ENCODE data around the gene SLC12A8.

The SLC12A8 gene

GRCh38 chr3:125039131-125040100, 173.1 kb downstream of the SLC12A8 start:
- H2AFZ ChIP-seq = no peak overlapping the region
- no peak overlapping the region for H3K4me3 ChIP-seq (ENCODE audit: low read depth, low read length)

GRCh38 chr3:125037498-125038150, 174.9 kb downstream of the SLC12A8 start:
- Histone ChIP-seq H3K27ac (no peak overlapping the region), H3K27me3 (ENCODE audit: control insufficient read depth, insufficient read depth, low read length) (no peaks in the 10 kb centered on the region), H3K4me3 (ENCODE audit: low read depth, low read length) (no peak overlapping the region), H3K79me2 (no peaks in the 10 kb centered on the region), H3K9me3 (ENCODE audit: control insufficient read depth, low read length) (no peaks in the 10 kb centered on the region), H3K36me3 (ENCODE audit: control insufficient read depth, insufficient read depth, low read length) (no peaks in the 10 kb centered on the region), H2AFZ (no peak overlapping the region), H3K9ac (no peak overlapping the region), H3K4me1 (no peaks in the 10 kb centered on the region), H3K4me2 (ENCODE audit: low read length) (no peak overlapping the region)
- no peak for TF ChIP-seq CTCF (IDR thresholded peaks at IDR 0.05)

More at GRCh38 chr3:125039131-125040100, 173.1 kb downstream of the SLC12A8 start:
- Histone ChIP-seq H3K27me3 (ENCODE audit: control insufficient read depth, insufficient read depth, low read length) (no peaks in the 10 kb centered on the region), H3K9me3 (ENCODE audit: control insufficient read depth, low read length) (no peaks in the 10 kb centered on the region), H3K4me2 (ENCODE audit: low read length) (no peak overlapping the region), H3K4me1 (no peaks in the 10 kb centered on the region), H3K27ac (peak overlapping the region; percentile 36), H3K9ac (no peak overlapping the region), H3K36me3 (ENCODE audit: control insufficient read depth, insufficient read depth, low read length) (no peaks in the 10 kb centered on the region), H3K79me2 (no peaks in the 10 kb centered on the region)
- TF ChIP-seq CTCF (IDR thresholded peaks at IDR 0.05) = no peak

GRCh38 chr3:125035217-125035616, 177.3 kb downstream of the SLC12A8 start:
- H3K79me2 ChIP-seq = no peaks in the 10 kb centered on the region
- no peaks in the 10 kb centered on the region for H3K4me1 ChIP-seq
- H3K4me2 ChIP-seq (ENCODE audit: low read length) = no peak overlapping the region
- no peaks in the 10 kb centered on the region for H3K9me3 ChIP-seq (ENCODE audit: control insufficient read depth, low read length)
- no peak overlapping the region for H3K27ac ChIP-seq
- no peaks in the 10 kb centered on the region for H3K36me3 ChIP-seq (ENCODE audit: control insufficient read depth, insufficient read depth, low read length)
- H3K27me3 ChIP-seq (ENCODE audit: control insufficient read depth, insufficient read depth, low read length) = no peaks in the 10 kb centered on the region
- no peak overlapping the region for H3K9ac ChIP-seq
- no peak for TF ChIP-seq CTCF (IDR thresholded peaks at IDR 0.05)
- no peak overlapping the region for H2AFZ ChIP-seq
- H3K4me3 ChIP-seq (ENCODE audit: low read depth, low read length) = no peak overlapping the region

- no peaks in the 10 kb centered on the region for H3K9me3 ChIP-seq (ENCODE audit: control insufficient read depth, low read length)
- H3K27ac ChIP-seq = no peak overlapping the region
- no peak overlapping the region for H3K4me2 ChIP-seq (ENCODE audit: low read length)
- H3K27me3 ChIP-seq (ENCODE audit: control insufficient read depth, insufficient read depth, low read length) = no peaks in the 10 kb centered on the region
- no peak overlapping the region for H2AFZ ChIP-seq
- no peaks in the 10 kb centered on the region for H3K79me2 ChIP-seq
- H3K9ac ChIP-seq = no peak overlapping the region
- no peak for TF ChIP-seq CTCF (IDR thresholded peaks at IDR 0.05)
- no peaks in the 10 kb centered on the region for H3K4me1 ChIP-seq
- H3K36me3 ChIP-seq (ENCODE audit: control insufficient read depth, insufficient read depth, low read length) = no peaks in the 10 kb centered on the region
- H3K4me3 ChIP-seq (ENCODE audit: low read depth, low read length) = no peak overlapping the region
Observed at GRCh38 chr3:125033616-125034015, 178.9 kb downstream of the SLC12A8 start.

All from parathyroid adenoma (tissue), 2 donors.